H9 (cell line): ENCODE data around the gene RHEBL1. TPM values are rescaled to one million over a fixed set of nuclear protein-coding genes. Genes with fewer than 3 reads are reported as not detected.

Experiments
- DNase-seq: peaks from one replicate; pipeline ENCODE4 v3.0.0-alpha.2; 2017
- H2AFZ ChIP-seq: one replicate; pipeline ENCODE4 v1.6.1; 2013; ENCODE audit warnings: mild to moderate bottlenecking, low read length, control low read depth, moderate library complexity
- H2AK5ac ChIP-seq: 2 replicates; pipeline ENCODE4 v1.6.1; 2013; ENCODE audit warnings: low read length, control low read depth, mixed read lengths; ENCODE audit not compliant: insufficient read length
- H2BK120ac ChIP-seq: one replicate; pipeline ENCODE4 v1.6.1; 2013; ENCODE audit warnings: low read depth, mild to moderate bottlenecking, low read length, control low read depth, inconsistent platforms; ENCODE audit not compliant: poor library complexity, severe bottlenecking
- H2BK12ac ChIP-seq: 2 replicates; pipeline ENCODE4 v1.6.1; 2013; ENCODE audit warnings: low read length, control low read depth, mixed read lengths, low read depth; ENCODE audit not compliant: insufficient read length
- H2BK15ac ChIP-seq: 2 replicates; pipeline ENCODE4 v1.6.1; 2013; ENCODE audit warnings: low read depth, low read length, control low read depth
- H2BK20ac ChIP-seq: one replicate; pipeline ENCODE4 v1.6.1; 2013; ENCODE audit warnings: low read depth, mild to moderate bottlenecking, low read length, control low read depth, inconsistent platforms; ENCODE audit not compliant: poor library complexity, severe bottlenecking
- H2BK5ac ChIP-seq: 2 replicates; pipeline ENCODE4 v1.6.1; 2013; ENCODE audit warnings: low read length, control low read depth, mixed read lengths; ENCODE audit not compliant: insufficient read length
- H3K14ac ChIP-seq: 2 replicates; pipeline ENCODE4 v1.6.1; 2013; ENCODE audit warnings: low read length, control low read depth; ENCODE audit not compliant: insufficient read depth
- H3K18ac ChIP-seq: 2 replicates; pipeline ENCODE4 v1.6.1; 2013; ENCODE audit warnings: low read depth, mild to moderate bottlenecking, mixed read lengths, low read length, control low read depth; ENCODE audit not compliant: insufficient read length
- H3K23ac ChIP-seq: 2 replicates; pipeline ENCODE4 v1.6.1; 2013; ENCODE audit warnings: low read length, control low read depth, mixed read lengths, low read depth; ENCODE audit not compliant: insufficient read length
- H3K23me2 ChIP-seq: 2 replicates; pipeline ENCODE4 v1.6.1; 2013; ENCODE audit warnings: low read depth, mild to moderate bottlenecking, mixed read lengths, low read length, control low read depth; ENCODE audit not compliant: insufficient read length, poor library complexity, severe bottlenecking
- H3K27ac ChIP-seq: 2 replicates; pipeline ENCODE4 v1.5.1; 2013; ENCODE audit warnings: low read length, control low read depth, mixed read lengths, low read depth; ENCODE audit not compliant: insufficient read length
- H3K27me3 ChIP-seq: 2 replicates; pipeline ENCODE4 v1.6.1; 2013; ENCODE audit warnings: low read length, control low read depth, inconsistent platforms; ENCODE audit not compliant: insufficient read depth
- H3K4ac ChIP-seq: 2 replicates; pipeline ENCODE4 v1.6.1; 2013; ENCODE audit warnings: low read depth, mild to moderate bottlenecking, control low read depth, inconsistent platforms, low read length, moderate library complexity
- H3K4me1 ChIP-seq: 2 replicates; pipeline ENCODE4 v1.6.1; 2013; ENCODE audit warnings: low read length, control low read depth, inconsistent platforms; ENCODE audit not compliant: insufficient read depth
- H3K4me2 ChIP-seq: 2 replicates; pipeline ENCODE4 v1.6.1; 2013; ENCODE audit warnings: low read length, control low read depth, mixed read lengths; ENCODE audit not compliant: insufficient read length, insufficient read depth
- H3K56ac ChIP-seq: 2 replicates; pipeline ENCODE4 v1.6.1; 2013; ENCODE audit warnings: low read depth, mild to moderate bottlenecking, mixed read lengths, low read length, control low read depth; ENCODE audit not compliant: insufficient read length
- H3K79me1 ChIP-seq: 2 replicates; pipeline ENCODE4 v1.6.1; 2013; ENCODE audit warnings: low read depth, mild to moderate bottlenecking, moderate library complexity, low read length, control low read depth, inconsistent platforms; ENCODE audit not compliant: insufficient read depth, poor library complexity, severe bottlenecking
- H3K79me2 ChIP-seq: 2 replicates; pipeline ENCODE4 v1.6.1; 2013; ENCODE audit warnings: low read length, control low read depth, inconsistent platforms; ENCODE audit not compliant: insufficient read depth
- H3K9ac ChIP-seq: 2 replicates; pipeline ENCODE4 v1.6.1; 2013; ENCODE audit warnings: low read length, control low read depth, mixed read lengths; ENCODE audit not compliant: insufficient read length; ENCODE audit errors: extremely low read depth
- H3K9me3 ChIP-seq: one replicate; pipeline ENCODE4 v1.6.1; 2013; ENCODE audit warnings: low read depth, low read length, inconsistent platforms; ENCODE audit not compliant: control insufficient read depth
- H3T11ph ChIP-seq: one replicate; pipeline ENCODE4 v1.6.1; 2013; ENCODE audit warnings: mild to moderate bottlenecking, low read length, control low read depth, inconsistent platforms
- H4K20me1 ChIP-seq: one replicate; pipeline ENCODE4 v1.6.1; 2013; ENCODE audit not compliant: control insufficient read depth, insufficient read length, insufficient read depth
- H4K5ac ChIP-seq: 2 replicates; pipeline ENCODE4 v1.6.1; 2013; ENCODE audit warnings: low read depth, mild to moderate bottlenecking, mixed read lengths, low read length, control low read depth; ENCODE audit not compliant: insufficient read length
- H4K8ac ChIP-seq: replicated peaks from 2 replicates; pipeline ENCODE4 v1.6.1; 2013; ENCODE audit warnings: low read length, control low read depth, mixed read lengths, low read depth; ENCODE audit not compliant: insufficient read length
- H4K91ac ChIP-seq: 2 replicates; pipeline ENCODE4 v1.6.1; 2013; ENCODE audit warnings: low read depth, mild to moderate bottlenecking, moderate library complexity, mixed read lengths, low read length, control low read depth; ENCODE audit not compliant: insufficient read length
- H3K27ac Mint-ChIP-seq, 3 experiments: 2 replicates in 2 of 3; 3 replicates in 1 of 3; pipeline ENCODE4 v1.8.0; 2020 to 2021; ENCODE audit warnings: mixed read lengths in 3 of 3, mild to moderate bottlenecking in 1 of 3, moderate library complexity in 1 of 3
- H3K27me3 Mint-ChIP-seq: 2 replicates; pipeline ENCODE4 v1.8.0; 2021; ENCODE audit warnings: low read depth, mild to moderate bottlenecking, moderate library complexity, mixed read lengths
- H3K36me3 Mint-ChIP-seq, 3 experiments: 2 replicates in 2 of 3; 3 replicates in 1 of 3; pipeline ENCODE4 v1.8.0; 2020 to 2021; ENCODE audit warnings: low read depth in 3 of 3, mixed read lengths in 3 of 3; ENCODE audit not compliant: insufficient read depth in 1 of 3
- H3K4me1 Mint-ChIP-seq, 2 experiments: 2 replicates each; pipeline ENCODE4 v1.8.0; 2020; ENCODE audit warnings: mixed read lengths in 2 of 2
- H3K4me3 Mint-ChIP-seq, 2 experiments: 2 replicates in 1 of 2; 3 replicates in 1 of 2; pipeline ENCODE4 v1.8.0; 2020 to 2021; ENCODE audit warnings: mild to moderate bottlenecking in 2 of 2, mixed read lengths in 2 of 2, moderate library complexity in 1 of 2
- H3K9me3 Mint-ChIP-seq, 2 experiments: 2 replicates in 1 of 2; 3 replicates in 1 of 2; pipeline ENCODE4 v1.8.0; 2020; ENCODE audit warnings: mild to moderate bottlenecking in 2 of 2, mixed read lengths in 2 of 2, moderate library complexity in 1 of 2
- WGBS: extraction: QIAGEN DNeasy Blood & Tissue Kit; methylation state at CpG from one replicate; pipeline ENCODE4 v1.1.7; 2013; ENCODE audit warnings: missing lambda C conversion rate, low lambda C conversion rate, mixed read lengths; ENCODE audit not compliant: insufficient read length; ENCODE audit errors: extremely low coverage; 5-methylcytosine and 5-hydroxymethylcytosine counted together
- total RNA-seq: library from RNA; stranded (reverse); gene quantifications from 2 replicates; pipeline ENCODE4 v1.2.1, GENCODE V29; 2021
- TF ChIP-seq, protein P1 (sequence below): fragments of 200-600 bp; sonication (generic); conservative IDR thresholded peaks from 3 replicates; pipeline ENCODE4 v1.8.0; 2021; ENCODE audit warnings: antibody characterized with exemption, mild to moderate bottlenecking

Gene RHEBL1
- total RNA-seq, 1 experiment from 2014 or later, result 4.0 TPM

DNA sequence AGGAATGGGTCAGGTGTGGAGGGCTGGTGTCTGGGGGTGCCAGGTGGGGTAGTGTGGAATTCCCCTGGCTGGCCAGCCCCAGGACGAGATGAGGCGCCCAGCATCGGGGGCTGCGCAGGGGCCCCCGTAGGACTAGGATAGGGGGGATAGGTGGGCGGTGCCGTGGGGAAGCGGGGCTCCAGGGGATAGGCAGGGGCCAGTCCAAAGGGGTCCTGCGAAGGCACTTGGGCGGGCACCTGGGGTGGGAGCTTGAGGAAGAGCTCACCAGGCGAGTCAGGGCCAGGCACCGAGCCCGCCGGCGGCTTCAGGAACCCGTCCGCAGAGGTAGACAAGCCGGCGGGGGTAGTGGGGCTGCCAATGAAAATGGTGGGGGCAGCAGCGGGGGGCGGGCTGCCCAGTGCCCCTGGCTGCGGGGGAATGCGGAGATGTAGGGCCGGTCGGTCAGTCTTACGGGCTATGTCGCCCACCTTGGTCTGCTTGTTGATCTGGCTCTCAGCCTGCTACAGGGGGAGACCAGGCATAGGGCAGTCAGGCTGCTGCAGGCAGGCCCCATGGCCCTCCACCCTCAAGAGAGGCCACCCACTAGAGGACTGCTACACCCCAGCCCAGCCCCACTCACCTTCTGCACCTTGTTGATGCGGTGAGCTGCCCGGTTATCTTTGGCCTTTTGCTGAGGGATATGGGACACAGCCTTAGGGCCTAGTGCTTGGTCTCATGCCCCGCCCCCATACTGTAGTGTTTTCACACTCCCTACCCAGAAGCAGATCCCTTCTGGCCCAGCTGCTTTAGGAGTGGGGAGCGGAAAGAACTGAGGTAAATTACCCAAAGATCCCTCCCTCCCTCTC, 28.5 kb downstream of the RHEBL1 start:
- H3K9ac ChIP-seq, result no peak overlapping the region
- H3K27ac ChIP-seq, result no peak overlapping the region
- H3K27me3 ChIP-seq, result no peaks in the 10 kb centered on the region
- H3K4ac ChIP-seq, result no peak overlapping the region
- H3K18ac ChIP-seq, result no peak overlapping the region
- no peak overlapping the region for H2BK120ac ChIP-seq
- peaks cover 60 to 98% (median 90%) of the 10 kb centered on the region in 3 experiments for H3K36me3 Mint-ChIP-seq
- H3K27ac Mint-ChIP-seq, result no peak overlapping the region
- no peak overlapping the region for H2BK15ac ChIP-seq
- no peak overlapping the region for H2AK5ac ChIP-seq
- H3K4me2 ChIP-seq, result no peak overlapping the region
- H3K79me2 ChIP-seq, result no peaks in the 10 kb centered on the region
- H3K4me3 Mint-ChIP-seq, result no peak overlapping the region
- no peaks in the 10 kb centered on the region for H4K20me1 ChIP-seq
- no peaks in the 10 kb centered on the region for H3K79me1 ChIP-seq
- no peaks in the 10 kb centered on the region for H3K4me1 ChIP-seq
- no peak overlapping the region; the same call in 1 of the 2 replicates for H3K14ac ChIP-seq
- H2BK12ac ChIP-seq, result no peak overlapping the region
- no peak overlapping the region for H2AFZ ChIP-seq
- H3K23me2 ChIP-seq, result no peaks in the 10 kb centered on the region
- no peak overlapping the region for H4K5ac ChIP-seq
- H2BK5ac ChIP-seq, result no peak overlapping the region
- no peaks in the 10 kb centered on the region for H3K27me3 Mint-ChIP-seq
- H4K8ac ChIP-seq, result no peak overlapping the region
- no peaks in the 10 kb centered on the region for H3K9me3 Mint-ChIP-seq
- H4K91ac ChIP-seq, result no peak overlapping the region
- no peaks in the 10 kb centered on the region for H3K4me1 Mint-ChIP-seq
- H3T11ph ChIP-seq, result no peak overlapping the region
- no peak overlapping the region for H3K23ac ChIP-seq
- H3K9me3 ChIP-seq, result no peaks in the 10 kb centered on the region
- no CpG with 5 or more reads among the region's 31 CpGs for WGBS
- DNase-seq, result no peak
- H3K56ac ChIP-seq, result no peak overlapping the region
- H2BK20ac ChIP-seq, result no peak overlapping the region
- TF ChIP-seq, protein P1, sequence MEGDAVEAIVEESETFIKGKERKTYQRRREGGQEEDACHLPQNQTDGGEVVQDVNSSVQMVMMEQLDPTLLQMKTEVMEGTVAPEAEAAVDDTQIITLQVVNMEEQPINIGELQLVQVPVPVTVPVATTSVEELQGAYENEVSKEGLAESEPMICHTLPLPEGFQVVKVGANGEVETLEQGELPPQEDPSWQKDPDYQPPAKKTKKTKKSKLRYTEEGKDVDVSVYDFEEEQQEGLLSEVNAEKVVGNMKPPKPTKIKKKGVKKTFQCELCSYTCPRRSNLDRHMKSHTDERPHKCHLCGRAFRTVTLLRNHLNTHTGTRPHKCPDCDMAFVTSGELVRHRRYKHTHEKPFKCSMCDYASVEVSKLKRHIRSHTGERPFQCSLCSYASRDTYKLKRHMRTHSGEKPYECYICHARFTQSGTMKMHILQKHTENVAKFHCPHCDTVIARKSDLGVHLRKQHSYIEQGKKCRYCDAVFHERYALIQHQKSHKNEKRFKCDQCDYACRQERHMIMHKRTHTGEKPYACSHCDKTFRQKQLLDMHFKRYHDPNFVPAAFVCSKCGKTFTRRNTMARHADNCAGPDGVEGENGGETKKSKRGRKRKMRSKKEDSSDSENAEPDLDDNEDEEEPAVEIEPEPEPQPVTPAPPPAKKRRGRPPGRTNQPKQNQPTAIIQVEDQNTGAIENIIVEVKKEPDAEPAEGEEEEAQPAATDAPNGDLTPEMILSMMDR, result no peak
